ENCODE data around the gene DPPA5.

The DPPA5 gene

GRCh38 chr6:73369157-73369556, 15.1 kb upstream of the DPPA5 start:
- H3K4me2 ChIP-seq (ENCODE audit: low read length): no peak overlapping the region
- no peaks in the 10 kb centered on the region for H3K4me1 ChIP-seq (ENCODE audit: control insufficient read depth, low read length)
- no peaks in the 10 kb centered on the region for H3K27me3 ChIP-seq (ENCODE audit: control insufficient read depth, low read length)
- H3K9me3 ChIP-seq (ENCODE audit: control insufficient read depth, insufficient read depth, low read length): no peaks in the 10 kb centered on the region
- no peak for TF ChIP-seq EZH2phosphoT487 (IDR thresholded peaks at IDR 0.05; ENCODE audit: borderline replicate concordance, low read length)
- no peak for TF ChIP-seq CTCF (IDR thresholded peaks at IDR 0.05; ENCODE audit: low read depth, low read length, poor library complexity, severe bottlenecking)
- H3K79me2 ChIP-seq (ENCODE audit: control insufficient read depth, low read length): no peaks in the 10 kb centered on the region
- no peaks in the 10 kb centered on the region for H4K20me1 ChIP-seq (ENCODE audit: control insufficient read depth, insufficient read depth, low read depth, low read length)
- no peaks in the 10 kb centered on the region for H3K36me3 ChIP-seq (ENCODE audit: control insufficient read depth, low read length)
- H3K4me3 ChIP-seq (ENCODE audit: low read length): no peak overlapping the region
- H3K9me2 ChIP-seq (replicated peaks; ENCODE audit: control insufficient read depth, low read length): no peaks in the 10 kb centered on the region
- no peak overlapping the region for H3K27ac ChIP-seq (ENCODE audit: low read depth, low read length)
- H3F3A ChIP-seq (ENCODE audit: control insufficient read depth, insufficient read depth): no peaks in the 10 kb centered on the region

GRCh38 chr6:73368675-73369074, 14.6 kb upstream of the DPPA5 start:
- no peaks in the 10 kb centered on the region for H3K36me3 ChIP-seq (ENCODE audit: control insufficient read depth, low read length)
- TF ChIP-seq EZH2phosphoT487 (IDR thresholded peaks at IDR 0.05; ENCODE audit: borderline replicate concordance, low read length) (no peak), CTCF (IDR thresholded peaks at IDR 0.05; ENCODE audit: low read depth, low read length, poor library complexity, severe bottlenecking) (no peak)

GRCh38 chr6:73367761-73368355, 13.8 kb upstream of the DPPA5 start:
- Histone ChIP-seq H3K36me3 (ENCODE audit: control insufficient read depth, low read length) (no peaks in the 10 kb centered on the region), H3K9me2 (replicated peaks; ENCODE audit: control insufficient read depth, low read length) (no peaks in the 10 kb centered on the region), H3F3A (ENCODE audit: control insufficient read depth, insufficient read depth) (no peaks in the 10 kb centered on the region), H3K27me3 (ENCODE audit: control insufficient read depth, low read length) (no peaks in the 10 kb centered on the region), H3K4me1 (ENCODE audit: control insufficient read depth, low read length) (no peaks in the 10 kb centered on the region), H4K20me1 (ENCODE audit: control insufficient read depth, insufficient read depth, low read depth, low read length) (no peaks in the 10 kb centered on the region), H3K4me3 (ENCODE audit: low read length) (no peak overlapping the region), H3K27ac (ENCODE audit: low read depth, low read length) (no peak overlapping the region), H3K79me2 (ENCODE audit: control insufficient read depth, low read length) (no peaks in the 10 kb centered on the region), H3K9me3 (ENCODE audit: control insufficient read depth, insufficient read depth, low read length) (no peaks in the 10 kb centered on the region), H3K4me2 (ENCODE audit: low read length) (no peak overlapping the region)
- TF ChIP-seq EZH2phosphoT487 (IDR thresholded peaks at IDR 0.05; ENCODE audit: borderline replicate concordance, low read length) (no peak), CTCF (IDR thresholded peaks at IDR 0.05; ENCODE audit: low read depth, low read length, poor library complexity, severe bottlenecking) (no peak)

More at GRCh38 chr6:73368675-73369074, 14.6 kb upstream of the DPPA5 start:
- Histone ChIP-seq H3K27me3 (ENCODE audit: control insufficient read depth, low read length) (no peaks in the 10 kb centered on the region), H4K20me1 (ENCODE audit: control insufficient read depth, insufficient read depth, low read depth, low read length) (no peaks in the 10 kb centered on the region), H3K4me1 (ENCODE audit: control insufficient read depth, low read length) (no peaks in the 10 kb centered on the region), H3K9me3 (ENCODE audit: control insufficient read depth, insufficient read depth, low read length) (no peaks in the 10 kb centered on the region), H3K79me2 (ENCODE audit: control insufficient read depth, low read length) (no peaks in the 10 kb centered on the region), H3F3A (ENCODE audit: control insufficient read depth, insufficient read depth) (no peaks in the 10 kb centered on the region), H3K9me2 (replicated peaks; ENCODE audit: control insufficient read depth, low read length) (no peaks in the 10 kb centered on the region), H3K27ac (ENCODE audit: low read depth, low read length) (no peak overlapping the region), H3K4me2 (ENCODE audit: low read length) (no peak overlapping the region), H3K4me3 (ENCODE audit: low read length) (no peak overlapping the region)
